ENCODE measurements around the gene MKRN2OS.

MKRN2OS gene

DNA sequence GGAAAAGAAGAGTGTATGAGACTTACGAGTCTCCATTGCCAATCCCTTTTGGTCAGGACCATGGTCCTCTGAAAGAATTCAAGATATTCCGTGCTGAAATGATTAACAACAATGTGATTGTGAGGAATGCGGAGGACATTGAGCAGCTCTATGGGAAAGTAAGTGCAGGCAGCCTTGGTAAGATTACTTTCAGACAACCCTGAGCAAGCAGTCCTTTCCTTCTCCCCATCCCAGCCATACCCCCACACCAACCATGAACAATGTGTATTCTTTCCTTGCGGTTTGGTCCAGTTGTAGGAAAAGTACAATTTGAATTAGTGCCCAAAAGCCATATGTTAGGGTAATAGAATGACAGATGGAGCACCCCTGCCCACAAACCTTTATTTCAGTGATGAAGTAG lies 55.5 kb downstream of the MKRN2OS start:
- Histone ChIP-seq H3K9ac (ENCODE audit: low read length) (no peak overlapping the region), H3K9me2 (replicated peaks; ENCODE audit: insufficient read depth, low read length) (no peaks in the 10 kb centered on the region), H3F3A (ENCODE audit: insufficient read depth, low read length) (peaks cover under 1% of the 10 kb centered on the region; the same call in 1 of the 2 replicates), H3K36me3 (replicated peaks; ENCODE audit: insufficient read depth, low read length) (no peaks in the 10 kb centered on the region; the same call in none of the 2 replicates), H3K27ac (ENCODE audit: low read length) (no peak overlapping the region), H3K79me2 (ENCODE audit: low read length) (peaks cover 27% of the 10 kb centered on the region), H3K4me2 (ENCODE audit: low read depth, low read length) (no peak overlapping the region), H3K4me3 (ENCODE audit: low read length) (no peak overlapping the region), H2AFZ (ENCODE audit: low read length) (no peak overlapping the region), H3K9me3 (replicated peaks; ENCODE audit: insufficient read depth, low read length) (no peaks in the 10 kb centered on the region), H4K20me1 (ENCODE audit: insufficient read depth, low read length) (no peaks in the 10 kb centered on the region), H3K4me1 (ENCODE audit: low read length) (peaks cover 4% of the 10 kb centered on the region; the same call in 1 of the 2 replicates), H3K27me3 (replicated peaks; ENCODE audit: insufficient read depth, low read length) (no peaks in the 10 kb centered on the region)
- no peak for DNase-seq
- TF ChIP-seq, protein P1, sequence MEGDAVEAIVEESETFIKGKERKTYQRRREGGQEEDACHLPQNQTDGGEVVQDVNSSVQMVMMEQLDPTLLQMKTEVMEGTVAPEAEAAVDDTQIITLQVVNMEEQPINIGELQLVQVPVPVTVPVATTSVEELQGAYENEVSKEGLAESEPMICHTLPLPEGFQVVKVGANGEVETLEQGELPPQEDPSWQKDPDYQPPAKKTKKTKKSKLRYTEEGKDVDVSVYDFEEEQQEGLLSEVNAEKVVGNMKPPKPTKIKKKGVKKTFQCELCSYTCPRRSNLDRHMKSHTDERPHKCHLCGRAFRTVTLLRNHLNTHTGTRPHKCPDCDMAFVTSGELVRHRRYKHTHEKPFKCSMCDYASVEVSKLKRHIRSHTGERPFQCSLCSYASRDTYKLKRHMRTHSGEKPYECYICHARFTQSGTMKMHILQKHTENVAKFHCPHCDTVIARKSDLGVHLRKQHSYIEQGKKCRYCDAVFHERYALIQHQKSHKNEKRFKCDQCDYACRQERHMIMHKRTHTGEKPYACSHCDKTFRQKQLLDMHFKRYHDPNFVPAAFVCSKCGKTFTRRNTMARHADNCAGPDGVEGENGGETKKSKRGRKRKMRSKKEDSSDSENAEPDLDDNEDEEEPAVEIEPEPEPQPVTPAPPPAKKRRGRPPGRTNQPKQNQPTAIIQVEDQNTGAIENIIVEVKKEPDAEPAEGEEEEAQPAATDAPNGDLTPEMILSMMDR (IDR thresholded peaks at IDR 0.05; ENCODE audit: low read length): no peak
- no peak for TF ChIP-seq EZH2phosphoT487 (IDR thresholded peaks at IDR 0.05; ENCODE audit: low read length)
- TF ChIP-seq EZH2 (optimal IDR thresholded peaks at IDR 0.05; ENCODE audit: low read depth, low read length): no peak
